ENCODE results near the gene CDIPT.

The CDIPT gene

GRCh38 chr16:29858974-29859373 lies 4.1 kb downstream of the CDIPT start:
- WGBS (ENCODE audit: extremely low coverage, insufficient coverage, insufficient read length): no CpG with 5 or more reads among the region's 19 CpGs

GRCh38 chr16:29858149-29858849 lies 4.7 kb downstream of the CDIPT start:
- Histone ChIP-seq H3K4me2 (ENCODE audit: low read length) (no peak overlapping the region), H2BK12ac (ENCODE audit: low read length) (no peak overlapping the region), H3K27ac (ENCODE audit: low read depth, low read length) (no peak overlapping the region), H4K8ac (ENCODE audit: low read depth, low read length) (no peak overlapping the region), H3K14ac (ENCODE audit: low read length) (no peak overlapping the region), H3K9ac (ENCODE audit: low read length) (no peak overlapping the region), H3K79me1 (ENCODE audit: low read length) (peaks cover 5% of the 10 kb centered on the region), H4K12ac (ENCODE audit: low read depth, low read length) (no peak overlapping the region), H3K4me3 (ENCODE audit: low read depth, low read length) (no peak overlapping the region), H3K36me3 (ENCODE audit: control insufficient read depth in 1 of 2, insufficient read depth in 2 of 2, low read length in 2 of 2) (peaks cover 21 to 25% of the 10 kb centered on the region in 2 experiments), H3K27me3 (ENCODE audit: insufficient read depth, low read length) (no peaks in the 10 kb centered on the region), H3K9me3 (ENCODE audit: insufficient read depth, low read depth, low read length) (no peaks in the 10 kb centered on the region), H3K4me1 (ENCODE audit: control insufficient read depth in 1 of 2, insufficient read depth in 2 of 2, low read length in 2 of 2) (peaks cover 0 to 7% of the 10 kb centered on the region in 2 experiments), H2AK5ac (ENCODE audit: low read length) (no peak overlapping the region), H3K79me2 (ENCODE audit: control insufficient read depth, insufficient read depth, low read length, poor library complexity) (peaks cover 4% of the 10 kb centered on the region), H2BK5ac (ENCODE audit: low read depth, low read length, poor library complexity) (no peak overlapping the region), H2BK120ac (ENCODE audit: insufficient read depth, low read length, poor library complexity) (no peak overlapping the region), H3K23ac (ENCODE audit: low read length) (no peak overlapping the region), H3K4ac (ENCODE audit: low read depth, low read length) (no peak overlapping the region), H4K91ac (ENCODE audit: low read depth, low read length) (no peak overlapping the region), H2AFZ (ENCODE audit: insufficient read depth, low read length, poor library complexity) (no peak overlapping the region), H3K18ac (ENCODE audit: low read length) (no peak overlapping the region)
- WGBS (ENCODE audit: extremely low coverage, insufficient coverage, insufficient read length): no CpG with 5 or more reads among the region's 10 CpGs
- DNase-seq: no peak

More at GRCh38 chr16:29858974-29859373, 4.1 kb downstream of the CDIPT start:
- H4K12ac ChIP-seq (ENCODE audit: low read depth, low read length): no peak overlapping the region
- no peak overlapping the region for H2BK12ac ChIP-seq (ENCODE audit: low read length)
- H3K9me3 ChIP-seq (ENCODE audit: insufficient read depth, low read depth, low read length): peaks cover 2% of the 10 kb centered on the region
- H3K4me3 ChIP-seq (ENCODE audit: low read depth, low read length): no peak overlapping the region
- peaks cover 0 to 10% of the 10 kb centered on the region in 2 experiments for H3K4me1 ChIP-seq (ENCODE audit: control insufficient read depth in 1 of 2, insufficient read depth in 2 of 2, low read length in 2 of 2)
- no peak overlapping the region for H3K23ac ChIP-seq (ENCODE audit: low read length)
- H3K79me1 ChIP-seq (ENCODE audit: low read length): peaks cover 5% of the 10 kb centered on the region
- no peak overlapping the region for H3K4me2 ChIP-seq (ENCODE audit: low read length)
- H3K79me2 ChIP-seq (ENCODE audit: control insufficient read depth, insufficient read depth, low read length, poor library complexity): peaks cover 4% of the 10 kb centered on the region
- no peak overlapping the region for H4K8ac ChIP-seq (ENCODE audit: low read depth, low read length)
- H3K18ac ChIP-seq (ENCODE audit: low read length): no peak overlapping the region
- no peak overlapping the region for H3K27ac ChIP-seq (ENCODE audit: low read depth, low read length)
- no peak for DNase-seq
- H3K9ac ChIP-seq (ENCODE audit: low read length): no peak overlapping the region
- H3K4ac ChIP-seq (ENCODE audit: low read depth, low read length): no peak overlapping the region
- no peak overlapping the region for H2BK5ac ChIP-seq (ENCODE audit: low read depth, low read length, poor library complexity)
- H2BK120ac ChIP-seq (ENCODE audit: insufficient read depth, low read length, poor library complexity): no peak overlapping the region
- no peak overlapping the region for H4K91ac ChIP-seq (ENCODE audit: low read depth, low read length)
- H2AFZ ChIP-seq (ENCODE audit: insufficient read depth, low read length, poor library complexity): no peak overlapping the region
- H3K14ac ChIP-seq (ENCODE audit: low read length): no peak overlapping the region
- no peak overlapping the region for H2AK5ac ChIP-seq (ENCODE audit: low read length)
- H3K36me3 ChIP-seq (ENCODE audit: control insufficient read depth in 1 of 2, insufficient read depth in 2 of 2, low read length in 2 of 2): peaks cover 21 to 25% of the 10 kb centered on the region in 2 experiments
- H3K27me3 ChIP-seq (ENCODE audit: insufficient read depth, low read length): no peaks in the 10 kb centered on the region

GRCh38 chr16:29857133-29857760 lies 5.8 kb downstream of the CDIPT start:
- H4K12ac ChIP-seq (ENCODE audit: low read depth, low read length): no peak overlapping the region
- H3K4ac ChIP-seq (ENCODE audit: low read depth, low read length): no peak overlapping the region
- no peak for DNase-seq
- H2AFZ ChIP-seq (ENCODE audit: insufficient read depth, low read length, poor library complexity): no peak overlapping the region
- H2BK12ac ChIP-seq (ENCODE audit: low read length): no peak overlapping the region
- H3K4me1 ChIP-seq (ENCODE audit: control insufficient read depth in 1 of 2, insufficient read depth in 2 of 2, low read length in 2 of 2): peaks cover 0 to 7% of the 10 kb centered on the region in 2 experiments
- no CpG with 5 or more reads among the region's 7 CpGs for WGBS (ENCODE audit: extremely low coverage, insufficient coverage, insufficient read length)
- H3K9ac ChIP-seq (ENCODE audit: low read length): no peak overlapping the region
- no peaks in the 10 kb centered on the region for H3K27me3 ChIP-seq (ENCODE audit: insufficient read depth, low read length)
- no peak overlapping the region for H3K4me3 ChIP-seq (ENCODE audit: low read depth, low read length)
- H3K18ac ChIP-seq (ENCODE audit: low read length): no peak overlapping the region
- H3K79me1 ChIP-seq (ENCODE audit: low read length): no peaks in the 10 kb centered on the region
- no peak overlapping the region for H3K27ac ChIP-seq (ENCODE audit: low read depth, low read length)
- no peak overlapping the region for H4K91ac ChIP-seq (ENCODE audit: low read depth, low read length)
- no peak overlapping the region for H3K23ac ChIP-seq (ENCODE audit: low read length)
- H3K9me3 ChIP-seq (ENCODE audit: insufficient read depth, low read depth, low read length): no peaks in the 10 kb centered on the region
- H2BK5ac ChIP-seq (ENCODE audit: low read depth, low read length, poor library complexity): no peak overlapping the region
- H3K4me2 ChIP-seq (ENCODE audit: low read length): no peak overlapping the region
- H3K14ac ChIP-seq (ENCODE audit: low read length): no peak overlapping the region
- H2AK5ac ChIP-seq (ENCODE audit: low read length): no peak overlapping the region
- peaks cover 21 to 25% of the 10 kb centered on the region in 2 experiments for H3K36me3 ChIP-seq (ENCODE audit: control insufficient read depth in 1 of 2, insufficient read depth in 2 of 2, low read length in 2 of 2)
- H2BK120ac ChIP-seq (ENCODE audit: insufficient read depth, low read length, poor library complexity): no peak overlapping the region
- no peak overlapping the region for H4K8ac ChIP-seq (ENCODE audit: low read depth, low read length)
- no peaks in the 10 kb centered on the region for H3K79me2 ChIP-seq (ENCODE audit: control insufficient read depth, insufficient read depth, low read length, poor library complexity)

GRCh38 chr16:29854520-29855100 lies 8.4 kb downstream of the CDIPT start:
- no peak overlapping the region for H3K27ac ChIP-seq (ENCODE audit: low read depth, low read length)
- no peak overlapping the region for H4K8ac ChIP-seq (ENCODE audit: low read depth, low read length)
- no peak overlapping the region for H4K12ac ChIP-seq (ENCODE audit: low read depth, low read length)
- no peak overlapping the region for H2AFZ ChIP-seq (ENCODE audit: insufficient read depth, low read length, poor library complexity)
- H3K4me1 ChIP-seq (ENCODE audit: control insufficient read depth in 1 of 2, insufficient read depth in 2 of 2, low read length in 2 of 2): no peaks in the 10 kb centered on the region
- peaks cover 11% of the 10 kb centered on the region in 2 experiments for H3K36me3 ChIP-seq (ENCODE audit: control insufficient read depth in 1 of 2, insufficient read depth in 2 of 2, low read length in 2 of 2)
- no peak for DNase-seq
- H3K79me2 ChIP-seq (ENCODE audit: control insufficient read depth, insufficient read depth, low read length, poor library complexity): no peaks in the 10 kb centered on the region
- H3K27me3 ChIP-seq (ENCODE audit: insufficient read depth, low read length): no peaks in the 10 kb centered on the region
- no peak overlapping the region for H2BK120ac ChIP-seq (ENCODE audit: insufficient read depth, low read length, poor library complexity)
- no peak overlapping the region for H3K4me2 ChIP-seq (ENCODE audit: low read length)
- no peak overlapping the region for H3K9ac ChIP-seq (ENCODE audit: low read length)
- no peak overlapping the region for H4K91ac ChIP-seq (ENCODE audit: low read depth, low read length)
- H2BK5ac ChIP-seq (ENCODE audit: low read depth, low read length, poor library complexity): no peak overlapping the region
- no peaks in the 10 kb centered on the region for H3K9me3 ChIP-seq (ENCODE audit: insufficient read depth, low read depth, low read length)
- H3K14ac ChIP-seq (ENCODE audit: low read length): no peak overlapping the region
- no peaks in the 10 kb centered on the region for H3K79me1 ChIP-seq (ENCODE audit: low read length)
- H3K4me3 ChIP-seq (ENCODE audit: low read depth, low read length): no peak overlapping the region
- WGBS (ENCODE audit: extremely low coverage, insufficient coverage, insufficient read length): no CpG with 5 or more reads among the region's 5 CpGs
- no peak overlapping the region for H3K18ac ChIP-seq (ENCODE audit: low read length)
- H3K23ac ChIP-seq (ENCODE audit: low read length): no peak overlapping the region
- H2AK5ac ChIP-seq (ENCODE audit: low read length): no peak overlapping the region
- H3K4ac ChIP-seq (ENCODE audit: low read depth, low read length): no peak overlapping the region
- no peak overlapping the region for H2BK12ac ChIP-seq (ENCODE audit: low read length)

All from trophoblast cell (in vitro differentiated cells and primary cell).